ENCODE data around the gene STARD3. TPM values are rescaled to one million over a fixed set of nuclear protein-coding genes. Genes with fewer than 3 reads are reported as not detected.

Gene STARD3
- total and polyA plus RNA-seq, 7 donors, result 21.0 to 59.2 (median 37.0) TPM

- intact Hi-C loops (cut with DNase I), result no loop called here
- Histone ChIP-seq H3K27me3 (peaks cover 74 to 100% (median 98%) of the 10 kb centered on the region in 3 donors), H3K9me3 (no peaks in the 10 kb centered on the region), H3K36me3 (no peaks in the 10 kb centered on the region), H3K27ac (no peak overlapping the region), H3K4me3 (no peak overlapping the region), H3K4me1 (peaks cover 0 to 36% (median 32%) of the 10 kb centered on the region in 4 donors)
- no peak for TF ChIP-seq EP300 (IDR thresholded peaks at IDR 0.05)
- TF ChIP-seq POLR2A (IDR thresholded peaks at IDR 0.05), result no peak
- no peak for TF ChIP-seq POLR2AphosphoS5 (IDR thresholded peaks at IDR 0.05)
- TF ChIP-seq CTCF (IDR thresholded peaks at IDR 0.05), result no peak
- WGBS, 2 donors, result 8 to 15% methylated on average over 21 of the region's 21 CpGs
- no peak for DNase-seq
Measured at GRCh38 chr17:39600997-39601597, 35.8 kb upstream of the STARD3 start.

GRCh38 chr17:39601758-39602532, 35.0 kb upstream of the STARD3 start:
- Histone ChIP-seq H3K4me1 (peaks cover 0 to 45% (median 41%) of the 10 kb centered on the region in 4 donors), H3K4me3 (no peak overlapping the region), H3K27ac (no peak overlapping the region), H3K9me3 (no peaks in the 10 kb centered on the region), H3K27me3 (peaks cover 74 to 100% (median 98%) of the 10 kb centered on the region in 3 donors), H3K36me3 (no peaks in the 10 kb centered on the region)
- WGBS, 2 donors, result 29 to 33% methylated on average over 12 of the region's 12 CpGs
- intact Hi-C loops (cut with DNase I), result no loop called here
- no peak for DNase-seq
- TF ChIP-seq POLR2AphosphoS5 (IDR thresholded peaks at IDR 0.05) (no peak), POLR2A (IDR thresholded peaks at IDR 0.05) (no peak), CTCF (IDR thresholded peaks at IDR 0.05) (no peak), EP300 (IDR thresholded peaks at IDR 0.05) (no peak)

- 32 to 37% methylated on average over 4 of the region's 4 CpGs for WGBS, 2 donors
- Histone ChIP-seq H3K4me1 (peaks cover 2 to 53% (median 47%) of the 10 kb centered on the region in 4 donors), H3K27ac (no peak overlapping the region), H3K36me3 (no peaks in the 10 kb centered on the region), H3K4me3 (no peak overlapping the region), H3K9me3 (no peaks in the 10 kb centered on the region), H3K27me3 (peaks cover 76 to 100% (median 98%) of the 10 kb centered on the region in 3 donors)
- no peak for TF ChIP-seq POLR2A (IDR thresholded peaks at IDR 0.05)
- TF ChIP-seq CTCF (IDR thresholded peaks at IDR 0.05), result no peak
- TF ChIP-seq POLR2AphosphoS5 (IDR thresholded peaks at IDR 0.05), result no peak
- TF ChIP-seq EP300 (IDR thresholded peaks at IDR 0.05), result no peak
- DNase-seq, result no peak
- intact Hi-C loops (cut with DNase I), result no loop called here
Measured at GRCh38 chr17:39602533-39603303, 34.2 kb upstream of the STARD3 start.

- 3 to 5% methylated on average over 14 of the region's 14 CpGs for WGBS, 2 donors
- Histone ChIP-seq H3K9me3 (no peaks in the 10 kb centered on the region), H3K27ac (no peak overlapping the region), H3K27me3 (peaks cover 75 to 100% (median 98%) of the 10 kb centered on the region in 3 donors), H3K4me3 (no peak overlapping the region), H3K36me3 (no peaks in the 10 kb centered on the region), H3K4me1 (peaks cover 2 to 53% (median 45%) of the 10 kb centered on the region in 4 donors)
- intact Hi-C loops (cut with DNase I), result no loop called here
- DNase-seq, result no peak
- no peak for TF ChIP-seq POLR2A (IDR thresholded peaks at IDR 0.05)
- TF ChIP-seq POLR2AphosphoS5 (IDR thresholded peaks at IDR 0.05), result no peak
- no peak for TF ChIP-seq CTCF (IDR thresholded peaks at IDR 0.05)
- no peak for TF ChIP-seq EP300 (IDR thresholded peaks at IDR 0.05)
Measured at GRCh38 chr17:39603304-39604016, 33.5 kb upstream of the STARD3 start.

Data from sigmoid colon (tissue), 7 donors.